Measurements from ENCODE around the gene SLIT1.

- TF ChIP-seq POLR2A (IDR thresholded peaks at IDR 0.05) (no peak), CTCF (IDR thresholded peaks at IDR 0.05) (no peak)
Observed at GRCh38 chr10:97056003-97056630, 129.6 kb downstream of the SLIT1 start.

Data from uterus (tissue), 2 donors.